Measurements from ENCODE around the gene MYCBPAP.

MYCBPAP gene

DNA sequence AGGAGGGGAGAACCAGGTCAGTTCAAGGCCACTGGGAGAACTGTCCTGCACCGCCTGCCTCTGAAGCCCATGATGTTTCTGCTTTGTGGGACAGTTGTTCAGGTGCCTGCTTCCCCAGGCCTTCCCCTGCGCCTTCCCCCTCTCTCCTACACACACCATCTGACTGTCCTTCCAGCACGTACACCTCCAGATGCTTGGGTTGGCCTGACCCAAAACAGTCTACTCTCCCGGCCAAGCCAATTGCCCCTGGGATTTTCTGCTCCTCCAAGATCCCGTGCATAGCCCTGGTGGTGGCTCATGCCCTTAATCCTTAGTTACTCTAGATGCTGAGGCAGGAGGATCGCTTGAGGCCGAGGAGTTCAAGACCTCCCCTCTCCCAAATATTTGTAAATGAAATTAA, 30.3 kb upstream of the MYCBPAP start:
- DNase-seq (ENCODE audit: low read depth) = no peak
- TF ChIP-seq, protein P1, sequence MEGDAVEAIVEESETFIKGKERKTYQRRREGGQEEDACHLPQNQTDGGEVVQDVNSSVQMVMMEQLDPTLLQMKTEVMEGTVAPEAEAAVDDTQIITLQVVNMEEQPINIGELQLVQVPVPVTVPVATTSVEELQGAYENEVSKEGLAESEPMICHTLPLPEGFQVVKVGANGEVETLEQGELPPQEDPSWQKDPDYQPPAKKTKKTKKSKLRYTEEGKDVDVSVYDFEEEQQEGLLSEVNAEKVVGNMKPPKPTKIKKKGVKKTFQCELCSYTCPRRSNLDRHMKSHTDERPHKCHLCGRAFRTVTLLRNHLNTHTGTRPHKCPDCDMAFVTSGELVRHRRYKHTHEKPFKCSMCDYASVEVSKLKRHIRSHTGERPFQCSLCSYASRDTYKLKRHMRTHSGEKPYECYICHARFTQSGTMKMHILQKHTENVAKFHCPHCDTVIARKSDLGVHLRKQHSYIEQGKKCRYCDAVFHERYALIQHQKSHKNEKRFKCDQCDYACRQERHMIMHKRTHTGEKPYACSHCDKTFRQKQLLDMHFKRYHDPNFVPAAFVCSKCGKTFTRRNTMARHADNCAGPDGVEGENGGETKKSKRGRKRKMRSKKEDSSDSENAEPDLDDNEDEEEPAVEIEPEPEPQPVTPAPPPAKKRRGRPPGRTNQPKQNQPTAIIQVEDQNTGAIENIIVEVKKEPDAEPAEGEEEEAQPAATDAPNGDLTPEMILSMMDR (IDR thresholded peaks at IDR 0.05; ENCODE audit: control insufficient read depth, insufficient read depth, low read depth, low read length, missing control alignments) = no peak
- H3K4me3 ChIP-seq (ENCODE audit: control insufficient read depth, low read depth, low read length) = no peak overlapping the region

DNA sequence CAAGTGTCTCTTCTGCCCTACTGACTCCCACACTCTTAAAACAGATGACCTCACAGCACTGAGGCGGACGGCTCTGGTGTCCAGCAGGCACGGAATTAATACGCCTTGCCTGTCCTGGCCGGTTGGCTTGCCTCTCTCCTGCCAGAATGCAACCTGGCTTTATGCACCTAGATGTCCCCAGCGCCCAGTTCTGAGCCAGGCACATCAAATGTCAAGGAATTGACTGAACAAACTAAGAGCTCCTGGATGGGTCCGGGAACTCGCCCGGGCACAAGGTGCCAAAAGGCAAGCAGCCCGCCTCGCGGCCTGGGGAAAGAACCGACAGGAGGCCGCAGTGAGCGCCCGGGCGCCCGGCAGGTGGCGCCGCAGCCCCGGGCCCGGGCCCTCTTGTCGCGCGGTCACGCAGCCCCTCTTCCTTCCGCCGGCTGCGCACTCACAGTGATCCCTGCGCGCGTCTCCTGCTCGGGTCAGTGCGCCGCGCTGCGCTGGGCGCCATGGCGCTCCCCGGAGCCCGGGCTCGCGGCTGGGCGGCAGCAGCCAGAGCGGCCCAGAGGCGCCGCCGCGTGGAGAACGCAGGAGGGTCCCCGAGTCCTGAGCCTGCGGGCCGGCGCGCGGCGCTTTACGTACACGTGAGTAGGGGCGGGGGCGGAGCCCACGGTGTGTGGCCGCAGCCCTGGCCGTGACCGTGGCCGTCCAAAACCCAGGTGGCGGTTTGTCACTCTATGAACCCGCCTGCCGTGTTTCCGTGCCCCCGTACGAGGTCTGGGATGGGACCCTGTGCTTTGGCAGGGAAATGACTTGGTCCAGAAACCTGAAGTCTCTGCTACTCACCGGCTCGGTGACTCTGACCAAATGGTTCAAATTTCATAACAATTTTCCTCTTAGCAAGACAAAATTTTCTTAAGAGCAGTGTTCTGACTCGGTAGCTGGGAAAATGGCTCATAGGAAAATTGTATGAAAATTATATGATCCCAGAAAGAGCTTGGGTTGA, 29.6 kb upstream of the MYCBPAP start, which contains the start of gene RSAD1:
Gene RSAD1, plus strand, starts transcription at position 470 of the 991 bp plus-strand sequence. Its CDS starts 25 bp downstream, at position 495.
- TF ChIP-seq, protein P1 (IDR thresholded peaks at IDR 0.05; ENCODE audit: control insufficient read depth, insufficient read depth, low read depth, low read length, missing control alignments) = peak; percentile 43
- H3K4me3 ChIP-seq (ENCODE audit: control insufficient read depth, low read depth, low read length) = peak within 1 kb of the TSS; percentile 58
- peak; percentile 46 for DNase-seq (ENCODE audit: low read depth)

DNA sequence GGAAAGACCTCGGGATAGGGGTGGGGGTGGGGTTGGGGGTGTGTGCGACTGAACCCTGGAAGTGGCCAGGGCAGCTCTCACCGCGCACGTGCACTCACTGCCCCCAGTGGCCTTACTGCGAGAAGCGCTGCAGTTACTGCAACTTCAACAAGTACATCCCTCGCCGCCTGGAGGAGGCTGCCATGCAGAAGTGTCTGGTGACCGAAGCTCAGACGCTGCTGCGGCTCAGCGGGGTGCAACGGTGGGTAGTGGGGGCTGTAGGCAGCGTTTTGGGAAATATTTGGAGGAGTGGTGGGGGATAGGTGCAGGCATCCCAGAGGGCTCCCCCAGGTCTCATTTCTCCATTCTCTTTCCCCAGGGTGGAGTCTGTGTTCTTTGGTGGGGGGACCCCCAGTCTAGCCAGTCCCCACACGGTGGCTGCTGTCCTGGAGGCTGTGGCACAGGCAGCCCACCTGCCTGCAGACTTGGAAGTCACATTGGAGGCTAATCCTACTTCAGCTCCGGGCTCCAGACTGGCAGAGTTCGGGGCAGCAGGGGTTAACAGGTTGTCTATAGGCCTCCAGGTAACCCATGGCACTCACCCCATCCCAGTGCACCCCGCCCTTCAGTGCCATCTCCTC, 28.6 kb upstream of the MYCBPAP start:
- TF ChIP-seq, protein P1 (IDR thresholded peaks at IDR 0.05; ENCODE audit: control insufficient read depth, insufficient read depth, low read depth, low read length, missing control alignments) = peak; percentile 53

DNA sequence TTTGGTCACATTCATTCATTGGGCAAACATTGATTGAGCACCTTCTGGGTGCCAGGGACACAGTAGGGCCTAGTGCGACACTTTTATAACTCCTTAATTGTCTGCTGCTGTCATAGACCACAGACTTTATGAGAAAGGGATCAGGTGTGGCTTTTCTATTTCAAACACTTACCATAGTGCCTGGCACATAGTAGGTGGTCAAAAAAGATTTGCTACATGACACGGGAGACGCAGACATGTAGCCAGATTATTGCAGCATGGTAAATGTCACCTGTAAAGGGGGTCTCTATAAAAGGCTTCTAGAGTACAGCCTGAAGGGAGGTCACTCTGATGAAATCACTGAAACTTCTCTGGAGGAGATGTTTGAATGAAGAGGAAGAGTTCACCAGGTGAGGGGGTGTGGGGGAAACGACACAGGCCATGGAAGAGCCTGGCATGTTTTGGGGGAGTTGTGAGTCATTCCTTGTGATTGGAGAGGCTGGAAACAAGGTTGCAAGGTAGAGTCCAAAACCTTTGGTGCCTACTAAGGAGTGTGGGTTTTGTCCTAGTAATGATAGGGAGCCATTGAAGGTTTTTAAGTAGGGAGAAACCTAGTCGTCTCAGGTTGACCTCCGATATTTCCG, 28.0 kb upstream of the MYCBPAP start:
- TF ChIP-seq, protein P1 (IDR thresholded peaks at IDR 0.05; ENCODE audit: control insufficient read depth, insufficient read depth, low read depth, low read length, missing control alignments) = no peak
- DNase-seq (ENCODE audit: low read depth) = no peak
- H3K4me3 ChIP-seq (ENCODE audit: control insufficient read depth, low read depth, low read length) = no peak overlapping the region

More for the DNA sequence above, 28.6 kb upstream of the MYCBPAP start:
- H3K4me3 ChIP-seq (ENCODE audit: control insufficient read depth, low read depth, low read length) = peak overlapping the region; percentile 58
- no peak for DNase-seq (ENCODE audit: low read depth)

DNA sequence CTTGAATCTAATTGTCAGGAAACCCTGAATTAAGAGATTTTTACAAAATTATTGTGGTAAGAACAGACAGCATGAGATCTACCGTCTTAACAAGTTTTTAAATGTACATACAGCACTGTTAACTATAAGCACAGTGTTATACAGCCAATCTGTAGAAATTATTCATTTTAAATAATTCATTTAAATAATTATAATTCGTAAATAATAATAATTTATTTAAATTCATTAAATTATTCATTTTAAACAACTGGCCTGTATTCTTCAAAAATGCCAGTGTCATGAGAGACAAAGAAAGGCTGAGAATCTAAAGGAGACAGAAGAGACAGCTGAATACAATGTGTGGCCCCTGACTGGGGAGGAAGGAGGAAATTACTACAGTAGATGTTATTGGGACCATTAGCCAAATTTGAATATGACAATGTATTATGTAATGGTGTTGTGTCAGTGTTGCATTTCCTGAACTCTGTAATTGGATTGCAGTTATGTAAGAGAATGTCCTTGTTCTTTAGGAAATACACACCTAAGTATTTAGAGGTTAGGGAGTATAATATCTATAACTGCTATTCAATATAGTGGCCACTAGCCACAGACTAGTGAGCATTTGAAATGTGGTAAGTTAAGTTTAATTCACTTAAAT, 27.3 kb upstream of the MYCBPAP start:
- TF ChIP-seq, protein P1 (IDR thresholded peaks at IDR 0.05; ENCODE audit: control insufficient read depth, insufficient read depth, low read depth, low read length, missing control alignments) = no peak
- H3K4me3 ChIP-seq (ENCODE audit: control insufficient read depth, low read depth, low read length) = no peak overlapping the region
- DNase-seq (ENCODE audit: low read depth) = no peak

DNA sequence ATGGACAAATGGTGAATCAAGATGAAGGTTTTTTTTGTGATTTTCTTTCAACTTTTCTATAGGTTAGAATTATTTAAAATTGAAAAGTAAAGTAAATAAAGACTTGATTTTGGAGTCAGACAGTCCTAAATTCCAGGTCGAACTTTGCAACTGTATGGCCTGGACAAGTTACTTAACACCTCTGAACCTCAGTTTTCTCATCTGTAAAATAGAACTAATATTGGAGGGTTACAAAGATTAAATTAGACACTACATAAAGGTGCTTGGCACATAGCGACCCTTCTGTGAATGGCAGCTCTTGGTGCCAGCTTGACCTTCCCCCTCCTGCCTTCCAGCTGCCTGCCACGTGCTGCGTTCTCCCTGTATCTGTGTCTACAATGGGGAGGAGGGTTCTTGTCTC, 26.6 kb upstream of the MYCBPAP start:
- DNase-seq (ENCODE audit: low read depth) = no peak
- TF ChIP-seq, protein P1 (IDR thresholded peaks at IDR 0.05; ENCODE audit: control insufficient read depth, insufficient read depth, low read depth, low read length, missing control alignments) = no peak
- H3K4me3 ChIP-seq (ENCODE audit: control insufficient read depth, low read depth, low read length) = no peak overlapping the region

Data from AG09309 (cell line).